Activated CD4-positive, alpha-beta T cell treated with anti-CD3 and anti-CD28 coated beads, Interleukin-2, amount 50 U/mL, for 4 hours (primary cell): ENCODE data around the gene CATSPER3.
A peak's percentile ranks its signal among the peaks of the same experiment; 100 is the strongest.

Experiments used
- DNase-seq, 2 experiments: peaks; one replicate each; pipeline ENCODE4 v3.0.0-alpha.2; 2020

Gene CATSPER3

DNA sequence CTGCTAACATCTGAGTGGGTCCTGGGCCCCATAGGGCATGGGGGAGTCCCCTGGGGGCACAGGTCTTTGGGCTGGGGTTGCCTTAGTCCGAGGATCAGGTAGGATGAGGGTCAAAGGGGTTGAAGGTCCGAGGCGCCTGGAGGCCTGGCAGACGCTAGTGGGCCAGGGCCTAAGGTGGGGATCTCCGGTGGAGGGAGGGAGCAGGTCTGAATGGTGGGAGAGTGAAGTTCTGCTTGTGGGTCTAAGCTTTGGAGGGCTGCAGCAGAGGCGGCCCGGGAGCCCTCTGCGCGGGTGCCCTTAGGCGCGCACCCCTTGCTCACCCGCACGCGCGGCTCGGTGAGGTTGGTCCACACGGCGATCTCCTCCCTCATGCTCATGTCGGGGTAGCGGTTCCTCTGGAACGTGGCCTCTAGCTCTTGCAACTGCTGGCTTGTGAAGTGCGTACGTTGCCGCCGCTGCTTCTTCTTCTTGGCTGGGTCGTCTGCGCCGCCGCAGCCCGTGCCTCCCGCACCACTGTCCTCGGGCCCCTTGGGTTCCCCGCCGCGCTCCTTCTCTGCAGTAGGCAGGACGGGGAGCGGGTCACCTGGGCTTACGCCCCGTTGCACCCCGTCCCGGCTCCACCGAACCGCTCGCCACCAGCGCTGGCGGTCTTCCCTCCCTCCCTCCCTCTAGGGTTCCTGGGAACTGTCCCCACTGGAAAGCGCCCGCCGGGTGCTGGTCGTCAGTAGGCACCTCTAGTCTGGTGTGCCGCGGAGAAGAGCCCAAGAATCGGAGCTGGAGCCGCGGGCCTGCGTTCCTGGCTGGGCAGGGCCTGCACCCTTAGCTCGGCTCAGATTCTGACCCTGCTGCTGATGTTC lies 63.5 kb downstream of the CATSPER3 start:
- no peak for DNase-seq

DNA sequence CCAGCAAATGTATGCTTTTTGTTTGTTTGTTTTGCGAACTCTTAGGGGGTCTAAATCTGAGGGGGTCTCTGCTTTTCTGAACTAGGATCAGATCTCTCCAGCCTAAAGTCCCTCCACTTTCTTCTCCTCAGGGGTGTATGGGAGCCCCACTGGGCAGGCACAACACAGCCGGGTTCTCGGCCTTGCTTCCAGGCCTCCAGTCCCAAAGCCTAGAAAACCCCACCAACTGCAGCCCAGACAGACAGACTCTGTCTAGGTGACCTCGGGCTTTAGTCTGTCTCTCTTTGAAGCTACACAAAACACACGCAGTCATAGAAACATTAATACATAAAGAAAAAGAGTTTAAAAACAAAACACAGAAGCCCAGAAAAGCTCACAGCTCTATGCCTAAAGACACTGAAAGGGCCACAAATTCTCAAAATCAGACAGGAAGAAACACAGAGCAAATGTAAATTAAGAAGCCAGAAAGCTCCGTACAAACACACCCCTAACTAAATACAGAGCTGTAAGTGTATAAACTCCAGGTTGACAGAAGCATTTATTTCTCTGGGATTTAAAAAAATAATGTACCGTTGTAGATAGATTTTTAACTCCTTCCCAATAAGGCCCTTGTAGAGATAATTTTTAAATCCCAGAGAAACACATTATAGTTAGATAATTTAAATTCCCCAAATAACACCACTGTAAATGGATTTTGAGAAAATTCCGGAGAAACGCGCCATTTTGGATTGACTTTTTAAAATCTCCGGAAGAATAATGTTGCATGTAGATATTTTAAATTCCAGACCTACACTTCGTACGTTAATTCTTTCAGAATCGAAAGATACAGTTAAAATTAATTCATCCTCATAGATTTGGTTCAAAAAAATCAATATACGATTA lies 64.3 kb downstream of the CATSPER3 start:
- DNase-seq, result no peak

DNA sequence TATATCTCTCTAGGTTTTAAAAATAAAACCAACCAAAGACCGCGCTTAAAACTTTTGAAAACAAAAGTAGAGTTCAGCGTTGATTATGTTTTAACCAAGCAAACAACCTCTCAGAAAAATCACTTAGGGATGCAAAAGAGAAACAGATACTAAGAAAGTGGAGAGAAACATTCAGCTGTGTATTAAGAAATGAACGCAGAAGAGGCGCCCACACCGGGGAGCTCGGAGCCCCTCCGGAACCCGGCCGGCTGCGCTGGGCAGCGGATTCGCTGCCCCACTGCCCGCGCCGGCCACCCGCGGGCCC lies 64.9 kb downstream of the CATSPER3 start:
- no peak for DNase-seq

DNA sequence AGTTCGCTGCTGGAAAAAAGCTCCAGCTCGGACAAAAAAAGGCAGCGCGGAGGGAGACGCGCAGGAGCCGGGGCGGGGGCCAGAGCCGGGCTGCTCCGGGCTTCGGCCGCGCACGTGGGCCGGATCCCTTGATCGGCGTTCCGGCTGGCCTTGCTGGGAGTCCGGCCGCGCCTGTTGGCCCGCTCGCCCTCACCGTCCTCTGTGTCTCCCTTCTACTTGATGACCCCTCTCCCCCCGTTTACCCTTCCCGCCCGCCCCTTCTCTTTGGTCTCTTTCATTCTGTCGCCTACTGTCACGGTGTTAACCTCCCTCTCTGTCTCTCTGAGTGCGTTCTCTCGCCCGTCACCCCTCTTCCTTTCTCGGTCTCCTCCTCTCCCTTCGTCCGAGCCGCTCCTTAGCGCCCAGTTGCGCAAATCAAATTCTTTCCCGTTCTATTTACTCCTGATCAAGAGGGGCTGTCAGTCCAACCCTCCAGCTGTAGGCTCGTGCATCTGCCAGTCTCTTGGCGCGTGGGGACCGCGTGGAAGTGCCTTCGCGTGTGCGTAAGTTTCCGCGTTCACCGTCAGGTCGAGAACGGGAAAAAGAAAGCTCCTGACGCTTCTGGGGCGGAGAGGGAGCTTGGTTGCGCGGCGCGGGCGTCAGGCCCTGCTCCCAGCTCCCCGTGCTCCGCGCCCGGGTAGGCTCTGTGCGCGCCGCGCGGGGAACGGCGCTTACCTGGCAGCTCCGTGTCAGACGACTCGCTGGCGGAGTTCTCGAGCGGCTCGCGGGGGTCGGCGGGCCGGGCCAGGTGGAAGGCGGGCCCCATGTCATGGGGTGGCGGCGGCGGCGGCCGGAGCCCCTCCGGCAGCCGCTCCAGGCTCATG lies 65.5 kb downstream of the CATSPER3 start:
- peak in 1 of 2 experiments; percentile 7 for DNase-seq

DNA sequence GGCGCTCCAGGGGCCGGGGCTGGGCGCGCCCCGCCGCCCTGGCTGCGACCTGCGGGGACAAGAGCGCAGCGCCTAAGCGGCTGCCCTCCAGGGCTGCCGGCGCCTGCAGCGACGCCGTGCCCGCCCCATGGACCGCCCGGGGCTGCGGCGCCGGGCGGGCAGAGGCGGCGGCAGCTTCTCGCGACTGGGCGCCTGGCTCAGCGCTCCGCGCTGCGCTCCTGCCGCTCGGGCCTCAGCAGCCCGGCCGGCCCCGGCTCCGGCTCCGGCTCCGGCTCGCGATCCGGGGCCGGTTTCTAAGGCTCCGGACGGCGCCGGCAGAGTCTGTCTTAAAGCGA lies 66.2 kb downstream of the CATSPER3 start, which contains the start of gene PITX1:
PITX1 (minus strand) TSS at position 328 of the 335 bp plus-strand sequence. CDS start 347 bp downstream, outside the sequence.
- DNase-seq, result no peak

DNA sequence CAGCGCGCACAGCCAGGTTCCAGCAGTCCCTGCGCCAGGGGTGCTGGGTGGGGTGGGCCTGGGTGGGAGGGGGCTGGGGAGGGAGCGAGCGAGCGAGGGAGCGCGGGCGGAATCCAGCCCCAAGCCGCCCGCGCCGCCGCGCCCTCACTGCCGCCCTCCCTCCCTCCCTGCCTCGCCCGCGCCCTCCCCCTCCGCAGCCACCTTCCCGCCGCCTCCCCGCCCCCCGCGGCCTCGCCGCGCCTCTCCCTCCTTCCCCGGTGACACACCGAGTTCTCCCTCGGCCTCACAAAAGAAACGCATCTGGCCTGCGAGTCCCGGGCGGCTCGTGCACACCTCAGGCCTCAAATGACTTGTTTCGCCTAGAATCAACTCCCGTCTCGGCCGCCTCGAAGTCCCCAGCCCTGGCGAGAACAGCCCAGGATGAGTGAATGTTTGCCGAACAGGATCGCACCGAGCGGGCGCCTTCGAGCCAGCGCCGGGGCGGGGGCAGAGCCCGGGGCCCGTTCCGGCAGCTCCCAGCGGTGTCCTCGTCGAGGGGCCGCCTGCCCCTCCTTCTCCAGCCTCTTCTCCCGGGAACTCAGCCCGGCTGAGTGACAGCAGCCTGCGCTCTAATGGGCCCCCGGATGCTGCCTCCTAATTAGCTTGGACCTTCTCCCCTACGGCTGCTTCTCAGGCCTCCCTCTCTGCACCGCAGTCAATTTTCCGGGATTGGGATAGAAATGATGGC lies 66.7 kb downstream of the CATSPER3 start:
- DNase-seq, result peak; percentile 19 to 39

DNA sequence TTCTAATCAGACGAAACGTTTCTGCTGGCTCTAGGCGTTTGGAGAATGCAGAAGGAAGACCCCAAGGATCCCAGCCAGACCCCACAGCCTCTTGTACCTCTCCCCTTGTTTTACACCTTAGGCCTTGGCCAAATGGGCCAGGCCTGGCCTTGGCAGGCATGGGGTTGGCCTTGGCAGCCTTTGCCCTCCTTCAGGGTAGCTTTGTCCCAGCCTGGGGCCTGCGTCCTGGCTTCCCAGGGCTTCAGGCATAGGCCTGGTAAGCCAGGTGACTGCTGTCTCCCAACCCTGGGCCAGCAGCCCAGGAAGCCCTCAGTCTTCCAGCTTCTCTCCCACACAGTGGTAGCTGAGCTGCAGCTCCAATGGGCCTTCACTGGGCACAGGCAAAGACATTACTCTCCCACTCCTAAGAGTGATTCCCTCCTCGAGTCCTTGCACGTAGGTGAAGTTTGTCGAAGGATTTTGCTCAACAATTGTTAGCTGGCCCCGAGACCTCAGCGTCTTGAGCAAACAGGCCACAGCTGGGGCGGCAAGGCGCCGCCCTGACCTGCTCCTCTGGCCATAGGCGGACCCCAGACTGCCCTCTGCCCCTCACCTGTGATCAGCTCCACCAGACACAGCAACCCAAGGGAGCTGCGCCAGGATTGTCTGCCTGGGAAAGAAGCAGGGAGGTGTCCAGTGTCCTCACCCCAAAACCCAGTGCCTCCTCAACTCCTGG lies 67.4 kb downstream of the CATSPER3 start:
- DNase-seq, result no peak

DNA sequence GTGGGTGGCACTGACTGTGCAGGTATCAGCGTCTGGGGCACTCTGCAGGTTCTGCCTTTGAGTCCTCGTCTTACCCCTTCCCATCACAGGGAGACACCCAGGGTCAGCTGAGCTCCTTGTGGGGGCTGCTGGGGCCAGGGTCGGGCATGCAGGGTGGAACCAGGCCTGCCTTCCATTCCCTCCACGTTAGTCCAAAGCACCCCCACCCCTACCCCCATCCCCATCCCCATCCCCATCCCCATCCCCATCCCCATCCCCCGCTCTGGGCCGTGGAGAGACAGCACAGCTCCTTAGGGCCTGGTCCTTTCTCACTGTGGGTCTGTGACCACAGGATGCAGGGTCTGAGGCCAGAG lies 67.9 kb downstream of the CATSPER3 start:
- DNase-seq, result no peak

DNA sequence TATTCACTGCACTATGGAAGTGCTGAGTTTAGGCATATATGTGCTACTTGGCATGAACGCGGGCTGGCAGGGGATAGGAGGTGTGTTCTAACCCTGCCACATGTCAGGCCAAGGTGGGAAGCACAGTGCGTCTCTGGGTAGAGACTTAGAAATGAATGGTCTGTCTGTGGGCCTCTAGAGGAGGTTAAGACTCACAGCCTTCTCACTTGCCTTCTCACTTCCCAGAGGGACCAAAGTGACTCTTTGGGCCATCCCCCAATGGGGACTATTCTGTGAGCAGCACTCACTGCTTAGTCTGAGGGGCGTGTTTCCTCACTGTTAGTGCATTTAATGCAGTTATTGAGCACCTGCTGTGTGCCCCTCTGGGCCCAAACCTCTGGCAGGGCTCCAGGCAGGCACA lies 68.7 kb downstream of the CATSPER3 start:
- DNase-seq, result no peak

DNA sequence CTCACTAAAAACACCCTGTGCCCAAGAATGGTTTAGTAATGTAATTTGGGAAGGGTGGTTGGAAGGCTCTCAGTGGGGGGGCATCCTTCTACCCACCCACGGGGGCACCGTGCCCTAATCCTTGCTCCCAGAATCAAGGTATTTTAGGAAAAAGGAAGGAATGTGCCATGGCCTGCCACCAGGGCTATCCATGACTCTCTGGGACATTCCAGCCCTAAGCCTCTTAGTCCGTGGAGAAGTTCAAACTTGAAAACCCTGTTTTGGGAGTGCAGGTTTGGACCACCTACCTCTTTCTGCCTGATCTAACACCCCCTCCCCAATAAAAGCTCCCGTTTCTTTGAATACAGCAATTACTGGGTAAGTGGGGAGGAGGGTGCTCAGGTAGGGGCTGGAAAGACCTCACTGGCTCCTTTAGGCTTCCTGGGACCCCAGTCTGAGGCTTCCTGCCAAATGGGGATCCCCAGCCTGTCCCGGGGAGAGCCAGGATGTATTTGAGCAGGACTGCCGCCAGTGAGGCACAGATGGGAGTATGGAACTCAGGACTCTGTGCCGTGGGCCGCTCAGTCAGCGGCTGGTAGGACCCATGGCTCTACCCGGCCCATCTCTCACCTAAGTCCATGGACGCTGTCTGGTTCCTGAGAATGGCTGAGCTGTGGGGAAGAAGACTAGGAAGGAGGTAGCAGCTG lies 70.0 kb downstream of the CATSPER3 start:
- no peak for DNase-seq

DNA sequence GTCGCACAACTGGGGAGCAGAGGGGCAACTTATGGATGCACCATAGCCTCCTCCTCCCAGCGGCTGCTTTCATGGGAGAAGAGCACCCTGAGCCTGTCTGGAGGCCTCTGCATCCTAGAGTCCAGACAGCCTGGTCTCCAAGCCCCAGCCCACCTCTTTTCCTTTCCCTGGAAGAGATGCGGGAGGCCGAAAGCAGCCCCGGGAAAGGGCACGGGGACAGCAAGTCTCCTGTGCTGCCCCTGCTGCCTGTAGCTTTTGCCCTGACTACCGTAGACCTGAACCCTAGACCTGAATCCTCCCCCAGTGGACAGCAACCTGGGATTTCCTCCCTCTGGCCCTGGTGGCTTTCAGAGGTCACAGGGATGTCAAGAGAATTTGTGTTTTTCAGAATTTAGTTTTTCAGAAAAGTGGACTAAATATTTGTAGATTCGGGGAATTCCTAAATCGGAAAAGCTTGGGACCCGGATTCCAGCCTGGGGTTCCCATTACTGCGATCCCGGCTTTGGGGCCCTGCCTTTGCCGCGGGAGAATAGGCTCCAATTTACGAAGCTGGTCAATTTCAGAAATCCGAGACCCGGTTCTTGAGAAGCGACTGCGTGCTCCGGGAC lies 70.6 kb downstream of the CATSPER3 start:
- no peak for DNase-seq

DNA sequence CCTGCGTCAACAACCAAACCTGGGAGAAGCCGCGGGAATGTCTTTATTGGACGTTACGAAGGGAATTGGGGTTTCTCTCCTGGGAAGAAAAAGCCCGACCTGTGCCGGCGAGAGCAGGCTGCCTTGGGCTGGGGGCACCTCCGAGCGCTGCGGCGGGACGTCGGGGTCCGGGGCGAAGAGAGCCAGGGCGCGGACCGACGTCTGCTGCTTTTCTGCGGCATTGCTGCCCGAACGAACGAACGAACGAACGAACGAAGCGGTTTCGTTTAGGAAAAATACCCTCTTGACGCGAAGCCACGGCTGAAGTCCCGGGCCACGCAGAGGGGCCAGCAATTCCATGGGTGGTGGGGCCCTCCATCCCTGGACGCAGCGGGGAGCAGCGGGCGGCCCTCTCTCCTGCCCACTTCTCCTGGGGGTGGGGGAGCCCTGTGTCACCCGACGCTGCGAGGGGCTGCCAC lies 71.1 kb downstream of the CATSPER3 start:
- DNase-seq, result no peak

DNA sequence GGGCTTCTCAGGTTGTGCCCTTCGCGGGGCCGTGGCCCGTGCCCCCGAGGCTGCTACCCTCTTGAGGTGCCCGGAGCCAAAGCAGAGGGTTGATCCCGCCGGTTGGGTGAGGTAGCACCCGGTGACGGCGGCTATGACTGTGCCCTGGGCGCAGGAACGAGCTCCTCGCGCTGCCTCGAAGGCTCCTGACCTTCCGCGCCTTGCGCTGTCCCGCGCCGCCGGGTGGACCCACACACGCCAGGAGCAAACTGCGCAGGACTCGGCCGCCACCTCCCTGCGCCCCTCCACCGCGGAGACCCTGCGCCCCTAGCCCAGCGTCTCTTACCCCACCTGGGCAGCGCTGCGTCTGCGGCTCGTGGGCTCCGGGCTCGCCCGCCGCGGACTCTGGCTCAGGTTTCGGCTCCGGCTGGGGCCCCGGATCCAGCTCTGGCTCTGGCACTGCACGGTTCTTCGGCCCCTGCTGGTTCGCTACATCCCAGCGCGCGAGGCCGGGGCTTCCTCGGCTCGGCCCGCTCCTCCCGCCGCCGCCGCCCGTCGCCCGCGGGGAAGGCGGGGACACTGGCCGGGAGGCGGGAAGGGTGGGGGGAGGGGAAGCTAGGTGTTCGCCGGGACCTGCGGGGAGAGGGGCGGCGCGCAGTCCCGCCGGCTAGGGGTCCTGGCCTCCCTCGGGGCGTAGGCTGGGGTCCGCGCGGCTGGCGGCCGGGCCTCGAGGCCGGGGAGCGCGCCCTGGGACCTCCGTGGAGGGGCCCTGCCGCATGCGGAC lies 71.7 kb downstream of the CATSPER3 start:
- DNase-seq, result no peak

DNA sequence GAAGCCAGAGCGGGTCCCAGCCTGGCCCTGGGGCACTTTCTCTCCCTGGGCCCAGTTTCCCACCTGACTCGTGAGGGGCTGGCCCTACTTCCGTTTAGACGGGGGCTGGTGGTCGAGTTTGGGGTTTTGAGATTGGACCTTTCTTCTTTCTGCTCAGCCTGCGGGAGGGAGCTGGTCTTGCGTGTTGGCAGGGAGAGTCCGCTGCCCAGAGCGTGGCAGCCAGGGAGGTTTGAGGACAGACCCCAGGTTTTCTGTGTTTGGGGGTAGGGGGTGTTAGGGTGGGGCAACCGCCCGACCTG lies 72.3 kb downstream of the CATSPER3 start:
- DNase-seq, result no peak

DNA sequence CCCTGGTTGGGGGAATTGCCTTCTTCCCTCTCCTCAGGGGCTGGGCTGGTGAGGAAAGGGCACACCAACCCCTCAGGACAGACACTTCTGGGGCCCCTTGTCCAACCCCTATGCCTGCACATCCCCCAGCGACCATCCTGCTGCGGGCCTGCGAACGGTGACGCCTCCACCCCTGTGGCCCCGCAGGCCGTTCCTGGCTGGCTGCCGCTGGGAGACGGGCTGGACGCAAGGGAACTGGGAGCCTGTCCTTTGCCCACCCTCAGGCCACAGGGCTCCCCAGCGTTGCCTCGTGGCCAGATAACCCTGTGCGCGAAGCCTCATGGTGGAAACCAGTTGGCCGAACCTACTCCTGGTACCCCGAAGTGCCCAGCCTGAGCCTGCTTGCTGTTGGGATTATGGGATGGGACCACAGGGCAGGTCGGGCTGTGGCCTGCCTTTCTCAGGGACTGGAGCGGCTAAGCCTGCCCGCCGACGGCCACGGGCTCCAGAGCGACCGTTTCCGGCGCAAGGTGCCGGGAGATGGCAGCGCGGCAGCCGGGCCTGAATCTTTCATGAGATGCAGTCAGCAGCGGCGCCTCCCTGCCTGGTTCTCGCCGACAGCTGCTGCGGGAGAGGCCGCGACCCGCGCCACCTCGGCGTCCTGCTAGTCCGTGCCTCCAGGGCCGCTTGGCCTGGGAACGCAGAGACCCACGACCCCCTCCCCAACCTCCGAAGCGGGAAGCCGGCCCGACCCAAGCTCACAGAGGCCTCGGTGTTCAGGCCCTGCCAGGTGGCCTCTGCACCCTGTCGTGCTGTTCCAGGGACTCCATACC lies 72.8 kb downstream of the CATSPER3 start:
- DNase-seq, result no peak

DNA sequence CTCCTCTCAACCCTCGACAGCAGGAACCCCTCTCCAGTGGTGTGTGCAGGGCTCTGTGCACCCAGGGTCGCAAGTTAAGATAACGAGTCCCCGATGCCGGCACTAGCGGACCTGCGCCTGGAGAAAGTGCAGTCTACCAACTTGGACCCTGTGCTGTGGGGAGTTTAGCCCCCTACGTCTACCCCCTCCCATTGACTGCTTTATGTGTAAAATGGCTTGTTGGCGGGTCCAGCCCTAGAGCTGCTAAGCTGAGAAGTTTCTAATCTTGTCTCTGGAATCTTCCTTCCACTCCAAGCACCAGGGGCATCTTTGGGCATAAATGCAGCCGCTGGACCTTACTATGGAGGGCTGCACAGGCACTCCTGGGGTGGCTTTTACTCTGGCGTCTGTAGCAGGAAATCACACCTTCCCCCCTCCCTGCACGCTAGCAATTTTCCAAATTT lies 73.5 kb downstream of the CATSPER3 start:
- no peak for DNase-seq

DNA sequence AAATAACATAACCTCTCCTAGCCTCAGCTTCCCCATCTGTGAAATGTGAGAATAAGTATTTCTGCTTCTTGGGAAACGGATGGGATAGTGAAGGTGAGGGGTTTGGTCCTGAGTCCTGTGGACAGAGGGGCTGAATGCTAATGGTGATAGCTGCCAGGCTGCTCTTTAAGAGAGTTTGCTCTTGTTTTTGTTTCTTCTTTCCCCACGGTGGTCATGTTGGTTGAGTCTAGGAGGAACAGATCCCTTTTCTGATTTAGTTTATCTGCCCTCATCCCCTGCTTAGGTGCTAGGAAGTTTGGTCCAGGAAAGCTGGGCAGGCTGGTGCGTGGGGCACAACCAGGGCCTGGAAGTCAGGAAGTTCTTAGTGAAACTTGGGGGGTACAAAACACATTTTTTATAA lies 74.0 kb downstream of the CATSPER3 start:
- no peak for DNase-seq

DNA sequence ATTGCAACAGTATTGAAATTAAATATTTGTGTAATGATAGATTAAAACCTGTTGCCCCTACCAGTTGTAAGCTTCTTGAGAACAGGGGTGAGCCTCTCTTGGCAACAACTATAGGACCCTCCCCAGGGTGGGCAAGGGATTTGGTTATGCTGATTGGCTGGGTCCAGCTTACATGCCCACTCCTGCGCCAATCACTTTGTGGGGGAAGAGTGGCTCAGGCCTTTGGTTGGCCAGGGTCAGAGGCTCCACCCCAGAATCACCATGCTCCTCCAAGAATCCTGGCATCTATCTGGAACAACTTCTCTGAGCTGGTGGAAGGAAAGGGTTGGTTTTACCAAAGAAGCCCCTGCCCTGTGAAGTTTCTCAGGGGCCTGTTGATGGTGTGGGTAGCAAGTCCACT lies 74.9 kb downstream of the CATSPER3 start:
- DNase-seq, result no peak

DNA sequence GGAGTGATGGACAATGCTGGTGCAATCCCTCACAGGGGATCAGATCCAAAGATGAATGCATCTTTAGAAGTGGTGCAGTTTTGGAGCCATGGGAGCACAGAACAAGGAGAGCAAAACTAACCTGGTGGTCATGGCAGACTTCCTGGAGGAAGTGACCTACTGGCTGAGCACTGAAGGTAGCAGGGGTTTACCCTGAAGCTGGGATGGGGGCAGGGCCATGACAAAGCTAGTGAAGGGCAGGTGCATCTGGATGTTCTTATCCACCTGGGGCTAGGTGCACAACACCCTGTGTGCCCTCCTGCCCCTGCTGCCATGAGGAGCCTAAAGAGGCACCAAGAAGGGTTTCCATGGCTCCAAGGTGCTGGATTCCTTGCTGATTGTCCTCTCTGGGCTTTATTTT lies 77.8 kb downstream of the CATSPER3 start:
- no peak for DNase-seq
